GM12873 (cell line): Measurements from ENCODE around the gene NOXO1.

Experiments used
- CTCF ChIP-seq: IDR thresholded peaks from 2 replicates; pipeline ENCODE4 v1.5.1; 2012; ENCODE audit warnings: low read depth, mild to moderate bottlenecking, moderate library complexity, low read length, control low read depth; ENCODE audit not compliant: insufficient read depth; ENCODE audit errors: missing control alignments

NOXO1 gene

GRCh38 chr16:1991948-1992703, 10.9 kb upstream of the NOXO1 start:
- TF ChIP-seq CTCF = no peak

- TF ChIP-seq CTCF = no peak
These were observed 10.3 kb upstream of the NOXO1 start for GRCh38 chr16:1991588-1991947.

GRCh38 chr16:1991135-1991551, 9.9 kb upstream of the NOXO1 start:
- TF ChIP-seq CTCF = no peak

GRCh38 chr16:1990351-1991134, 9.3 kb upstream of the NOXO1 start:
- no peak for TF ChIP-seq CTCF

- no peak for TF ChIP-seq CTCF
These were observed 8.8 kb upstream of the NOXO1 start for GRCh38 chr16:1990101-1990350.

GRCh38 chr16:1989209-1990100, 8.2 kb upstream of the NOXO1 start, which contains the start of gene SYNGR3:
Gene SYNGR3, plus strand, starts transcription at chr16:1989970. Its CDS starts 133 bp downstream, at chr16:1990103.
- no peak for TF ChIP-seq CTCF

- no peak for TF ChIP-seq CTCF
These were observed 5.9 kb upstream of the NOXO1 start for GRCh38 chr16:1987198-1987597.
